Gastroesophageal sphincter (tissue), 3 donors: ENCODE data around the gene HOXA11.

Experiments used
- CTCF ChIP-seq, 4 experiments: fragments of 200-600 bp in 2 of 4; fragments of 450-650 bp in 2 of 4; sonication (generic) in 1 of 4; IDR thresholded peaks; one replicate each; pipeline ENCODE4 v1.5.1; 2017 to 2019; ENCODE audit warnings: antibody characterized with exemption in 4 of 4, mild to moderate bottlenecking in 2 of 4, moderate library complexity in 2 of 4
- EP300 ChIP-seq: sonication (generic); formaldehyde crosslinking; IDR thresholded peaks from one replicate; pipeline ENCODE4 v1.6.1; 2017; ENCODE audit warnings: antibody characterized with exemption, mild to moderate bottlenecking

- TF ChIP-seq CTCF (IDR thresholded peaks at IDR 0.05) = no peak
- TF ChIP-seq EP300 = no peak
Measured at GRCh38 chr7:27185013-27185853, at the start of gene HOXA11.
